Immature natural killer cell (primary cell): ENCODE results near the gene KLC1. TPM values are rescaled to one million over a fixed set of nuclear protein-coding genes. Genes with fewer than 3 reads are reported as not detected.
A peak's percentile ranks its signal among the peaks of the same experiment; 100 is the strongest.

Source experiments
- DNase-seq, 3 donors: peaks; one replicate each; pipeline ENCODE4 v3.0.0; 2022; ENCODE audit warnings: mixed read lengths in 1 of 3
- H3K27ac Mint-ChIP-seq, 6 donors: one replicate each; pipeline ENCODE4 v1.8.0; 2020; ENCODE audit warnings: mixed read lengths in 6 of 6, mild to moderate bottlenecking in 5 of 6, inconsistent platforms in 4 of 6, moderate library complexity in 3 of 6
- H3K27me3 Mint-ChIP-seq, 3 donors: one replicate each; pipeline ENCODE4 v1.8.0; 2020 to 2021; ENCODE audit warnings: low read depth in 3 of 3, mild to moderate bottlenecking in 3 of 3, mixed read lengths in 3 of 3, moderate library complexity in 3 of 3, inconsistent platforms in 1 of 3
- H3K36me3 Mint-ChIP-seq, 3 donors: one replicate each; pipeline ENCODE4 v1.8.0; 2020; ENCODE audit warnings: mixed read lengths in 3 of 3, inconsistent platforms in 2 of 3, mild to moderate bottlenecking in 2 of 3
- H3K4me1 Mint-ChIP-seq, 2 donors: one replicate each; pipeline ENCODE4 v1.8.0; 2020; ENCODE audit warnings: inconsistent platforms in 2 of 2, mild to moderate bottlenecking in 2 of 2, mixed read lengths in 2 of 2, moderate library complexity in 1 of 2
- H3K4me3 Mint-ChIP-seq, 5 donors: one replicate each; pipeline ENCODE4 v1.8.0; 2020; ENCODE audit warnings: mild to moderate bottlenecking in 5 of 5, mixed read lengths in 5 of 5, inconsistent platforms in 3 of 5, moderate library complexity in 3 of 5
- H3K9me3 Mint-ChIP-seq, 6 donors: one replicate each; pipeline ENCODE4 v1.8.0; 2020; ENCODE audit warnings: mild to moderate bottlenecking in 6 of 6, mixed read lengths in 6 of 6, inconsistent platforms in 4 of 6, moderate library complexity in 3 of 6
- polyA plus RNA-seq, 3 donors: library from polyadenylated mRNA; unstranded; fragments of 300-500 nt; fragmentation: Illumina TruSeq; gene quantifications; one replicate each; pipeline ENCODE4 v1.2.3, GENCODE V29; 2021

KLC1 gene
- polyA plus RNA-seq, 3 donors from 2014 or later: 38.3 to 83.5 (median 48.2) TPM

DNA sequence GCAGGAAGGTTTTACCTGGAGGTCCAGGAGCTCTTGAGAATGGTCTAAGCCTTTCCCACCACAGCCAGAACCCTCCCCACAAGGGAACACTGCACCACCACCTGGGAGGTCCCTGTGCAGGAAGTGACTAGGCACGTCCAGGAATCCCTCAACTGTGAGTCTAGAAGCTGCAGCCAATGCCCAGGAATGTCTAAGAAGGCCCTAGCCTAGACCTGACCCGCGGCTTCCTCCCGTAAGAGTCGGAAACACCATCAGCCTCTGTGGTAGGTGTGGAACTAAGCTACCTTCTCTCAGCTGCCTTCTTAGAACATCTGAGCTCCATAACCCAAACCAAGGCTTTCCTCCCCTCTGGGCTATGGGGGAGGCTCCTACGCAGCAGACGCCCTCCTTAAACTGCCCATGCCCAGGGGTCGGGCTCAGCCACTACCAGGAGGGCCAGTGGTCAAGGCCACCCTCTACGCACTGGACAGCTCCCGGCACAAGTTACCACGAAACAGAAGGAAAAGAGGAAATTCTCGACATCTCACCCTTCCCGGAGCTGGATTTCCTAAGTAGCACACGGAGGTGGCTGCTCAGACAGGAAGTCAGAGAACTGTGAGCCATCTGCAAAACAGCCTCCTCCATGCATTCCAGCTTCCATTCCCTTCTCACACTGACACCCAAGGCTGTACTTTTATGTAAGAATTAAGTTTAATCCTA is 112.1 kb downstream of the KLC1 start:
- peaks cover 0 to 38% (median 11%) of the 10 kb centered on the region in 3 donors for H3K36me3 Mint-ChIP-seq
- no peak overlapping the region for H3K4me3 Mint-ChIP-seq
- no peaks in the 10 kb centered on the region for H3K9me3 Mint-ChIP-seq
- H3K27me3 Mint-ChIP-seq: peaks cover 0 to 2% (median 0%) of the 10 kb centered on the region in 3 donors
- H3K27ac Mint-ChIP-seq: no peak overlapping the region
- no peaks in the 10 kb centered on the region for H3K4me1 Mint-ChIP-seq
- no peak for DNase-seq

- Mint-ChIP-seq H3K9me3 (no peaks in the 10 kb centered on the region), H3K27me3 (peaks cover 0 to 3% (median 0%) of the 10 kb centered on the region in 3 donors), H3K4me3 (no peak overlapping the region), H3K4me1 (no peaks in the 10 kb centered on the region), H3K36me3 (peaks cover 0 to 38% (median 11%) of the 10 kb centered on the region in 3 donors), H3K27ac (no peak overlapping the region)
- DNase-seq: no peak
Measured at GRCh38 chr14:103741876-103742275, 112.9 kb downstream of the KLC1 start.

- Mint-ChIP-seq H3K4me3 (no peak overlapping the region), H3K27me3 (peaks cover 0 to 3% (median 0%) of the 10 kb centered on the region in 3 donors), H3K4me1 (no peaks in the 10 kb centered on the region), H3K36me3 (peaks cover 0 to 35% (median 10%) of the 10 kb centered on the region in 3 donors), H3K9me3 (no peaks in the 10 kb centered on the region), H3K27ac (no peak overlapping the region)
- DNase-seq: no peak
Measured at GRCh38 chr14:103742499-103743255, 113.7 kb downstream of the KLC1 start.

DNA sequence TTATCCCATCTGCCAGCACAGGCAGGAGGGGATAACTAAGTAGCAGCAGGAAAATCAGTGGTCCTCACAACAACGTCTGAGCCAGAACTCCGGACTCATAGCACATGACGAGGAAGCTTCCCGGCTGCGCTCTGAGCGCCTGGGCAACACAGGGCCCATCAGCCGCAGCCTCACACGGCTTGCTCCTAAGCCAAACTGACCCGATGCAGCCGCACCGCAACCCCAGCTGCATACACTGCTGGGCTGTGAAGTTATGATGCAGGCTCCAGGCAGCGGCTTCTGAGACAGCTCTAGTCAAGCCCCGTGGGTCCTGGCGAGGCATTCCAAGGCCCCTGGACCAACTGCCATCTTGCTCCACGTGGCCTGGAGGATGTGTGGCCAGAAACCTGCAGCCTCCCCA is 114.7 kb downstream of the KLC1 start:
- no peak for DNase-seq
- Mint-ChIP-seq H3K4me3 (no peak overlapping the region), H3K27ac (no peak overlapping the region), H3K9me3 (no peaks in the 10 kb centered on the region), H3K4me1 (peaks cover 0 to 8% of the 10 kb centered on the region in 2 donors), H3K36me3 (peaks cover 0 to 30% (median 0%) of the 10 kb centered on the region in 3 donors), H3K27me3 (peaks cover 0 to 3% (median 0%) of the 10 kb centered on the region in 3 donors)

- Mint-ChIP-seq H3K4me1 (peaks cover 0 to 9% of the 10 kb centered on the region in 2 donors), H3K27ac (no peak overlapping the region), H3K4me3 (no peak overlapping the region), H3K9me3 (no peaks in the 10 kb centered on the region), H3K27me3 (peaks cover 0 to 2% (median 0%) of the 10 kb centered on the region in 3 donors), H3K36me3 (peaks cover 4 to 33% (median 5%) of the 10 kb centered on the region in 3 donors)
- no peak for DNase-seq
Measured at GRCh38 chr14:103744621-103745395, 115.8 kb downstream of the KLC1 start.

DNA sequence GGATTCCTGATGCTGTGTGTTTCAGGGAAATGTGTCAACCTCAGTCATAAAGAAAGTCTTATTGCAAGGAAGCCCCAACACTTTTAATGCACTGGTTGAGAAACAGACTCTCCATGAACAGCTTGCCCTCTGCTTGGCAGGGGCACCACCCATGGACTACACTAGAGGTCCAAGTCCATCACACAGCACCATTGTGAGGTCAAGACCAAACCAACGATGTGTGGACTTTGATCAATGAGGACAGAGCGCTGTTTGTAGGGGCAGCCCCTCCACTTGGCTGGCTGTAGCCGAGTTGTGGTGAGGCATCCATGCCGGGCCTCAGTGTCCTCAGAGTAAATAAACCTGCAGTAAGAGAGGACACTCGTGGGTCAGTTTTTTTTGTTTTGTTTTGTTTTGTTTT is 116.4 kb downstream of the KLC1 start:
- Mint-ChIP-seq H3K27me3 (peaks cover 0 to 1% (median 0%) of the 10 kb centered on the region in 3 donors), H3K36me3 (peaks cover 4 to 34% (median 5%) of the 10 kb centered on the region in 3 donors), H3K27ac (no peak overlapping the region), H3K4me1 (peaks cover 0 to 9% of the 10 kb centered on the region in 2 donors), H3K4me3 (no peak overlapping the region), H3K9me3 (no peaks in the 10 kb centered on the region)
- no peak for DNase-seq

DNA sequence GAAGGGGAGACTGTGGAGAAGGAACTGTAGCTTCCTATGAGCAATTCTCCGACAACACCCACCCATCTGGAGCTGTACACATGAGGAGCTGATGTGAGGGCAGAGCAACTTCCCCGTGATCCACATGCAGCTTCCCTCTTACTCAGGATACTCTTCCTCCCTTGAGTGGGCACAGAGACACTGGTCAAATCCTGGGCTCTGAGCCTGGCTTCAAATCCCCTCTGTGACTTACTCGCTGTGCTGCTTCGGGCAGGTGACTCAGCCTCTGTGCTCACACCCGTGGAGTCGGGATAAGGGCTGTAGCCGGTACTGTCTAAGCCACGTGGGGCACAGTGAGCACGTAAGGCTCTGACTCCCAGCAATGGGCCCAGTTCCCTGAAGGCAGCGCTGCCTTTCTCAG is 117.7 kb downstream of the KLC1 start:
- Mint-ChIP-seq H3K36me3 (peaks cover 4 to 33% (median 5%) of the 10 kb centered on the region in 3 donors), H3K4me1 (peaks cover 0 to 9% of the 10 kb centered on the region in 2 donors)

GRCh38 chr14:103748534-103748857 is 119.5 kb downstream of the KLC1 start:
- Mint-ChIP-seq H3K4me1 (peaks cover 0 to 9% of the 10 kb centered on the region in 2 donors), H3K4me3 (no peak overlapping the region), H3K36me3 (peaks cover 7 to 28% (median 7%) of the 10 kb centered on the region in 3 donors), H3K27me3 (peaks cover 0 to 1% (median 0%) of the 10 kb centered on the region in 3 donors), H3K27ac (peak overlapping the region in 1 of 6 donors; percentile 62), H3K9me3 (no peaks in the 10 kb centered on the region)
- DNase-seq: peak in 2 of 3 donors; percentile 5 to 47

More for the DNA sequence above, 117.7 kb downstream of the KLC1 start:
- Mint-ChIP-seq H3K4me3 (no peak overlapping the region), H3K27ac (no peak overlapping the region), H3K27me3 (peaks cover 0 to 1% (median 0%) of the 10 kb centered on the region in 3 donors), H3K9me3 (no peaks in the 10 kb centered on the region)
- no peak for DNase-seq

GRCh38 chr14:103749452-103749851 is 120.4 kb downstream of the KLC1 start:
- H3K27ac Mint-ChIP-seq: no peak overlapping the region
- no peak overlapping the region for H3K4me3 Mint-ChIP-seq
- no peaks in the 10 kb centered on the region for H3K9me3 Mint-ChIP-seq
- DNase-seq: no peak
- H3K4me1 Mint-ChIP-seq: peaks cover 0 to 9% of the 10 kb centered on the region in 2 donors
- H3K36me3 Mint-ChIP-seq: peaks cover 7 to 26% (median 13%) of the 10 kb centered on the region in 3 donors
- peaks cover 0 to 1% (median 0%) of the 10 kb centered on the region in 3 donors for H3K27me3 Mint-ChIP-seq

- peaks cover 7 to 26% (median 13%) of the 10 kb centered on the region in 3 donors for H3K36me3 Mint-ChIP-seq
- H3K9me3 Mint-ChIP-seq: no peaks in the 10 kb centered on the region
- peaks cover 0 to 1% (median 0%) of the 10 kb centered on the region in 3 donors for H3K27me3 Mint-ChIP-seq
- no peak overlapping the region for H3K27ac Mint-ChIP-seq
- peaks cover 0 to 9% of the 10 kb centered on the region in 2 donors for H3K4me1 Mint-ChIP-seq
- no peak overlapping the region for H3K4me3 Mint-ChIP-seq
- DNase-seq: no peak
Measured at GRCh38 chr14:103749860-103750259, 120.8 kb downstream of the KLC1 start.

Other genes starting within 250 kb of the KLC1 start
- 10 to 100 TPM; 23.4 to 44.1 (median 25.7) TPM for gene MARK3, start 243.8 kb upstream of the KLC1 start, polyA plus RNA-seq
- gene CKB, start 106.4 kb upstream of the KLC1 start, polyA plus RNA-seq: 1 to 10 TPM in 2 of 3 donors, under 1 TPM in 1; 0.34 to 1.6 (median 1.1) TPM
- 1 to 10 TPM; 1.4 to 7.7 (median 5.0) TPM for gene TRMT61A, start 100.0 kb upstream of the KLC1 start, polyA plus RNA-seq
- gene BAG5, start 66.6 kb upstream of the KLC1 start, polyA plus RNA-seq: 10 to 100 TPM; 23.5 to 58.7 (median 36.5) TPM
- 10 to 100 TPM; 60.6 to 87.5 (median 64.5) TPM for gene COA8, start 66.3 kb upstream of the KLC1 start, polyA plus RNA-seq
- 1 to 10 TPM; 4.0 to 5.7 (median 5.4) TPM for gene XRCC3, start 86.2 kb downstream of the KLC1 start, polyA plus RNA-seq
- gene ZFYVE21, start 86.6 kb downstream of the KLC1 start, polyA plus RNA-seq: 10 to 100 TPM; 11.4 to 29.0 (median 13.6) TPM
- 1 to 10 TPM in 2 of 3 donors, under 1 TPM in 1; 0.85 to 6.7 (median 4.1) TPM for gene PPP1R13B, start 218.4 kb downstream of the KLC1 start, polyA plus RNA-seq